T-helper 1 cell (primary cell): Measurements from ENCODE around the gene SLC30A4.
A peak's percentile ranks its signal among the peaks of the same experiment; 100 is the strongest.
"Not testable (repeated sequence)": the region's sequence is repeated elsewhere in the genome, so short reads cannot be mapped to it uniquely, and the experiment has no call there.

Source experiments
- DNase-seq, 5 donors: peaks; one replicate each; pipeline ENCODE4 v3.0.0-alpha.2; 2012 to 2020
- total RNA-seq, 4 donors: gene quantifications; one replicate each; lab custom pipeline; 2026; lab: John Stamatoyannopoulos, UW

The SLC30A4 gene
- 5.4 to 8.7 (median 8.3) reads per million in 4 donors for total RNA-seq

DNA sequence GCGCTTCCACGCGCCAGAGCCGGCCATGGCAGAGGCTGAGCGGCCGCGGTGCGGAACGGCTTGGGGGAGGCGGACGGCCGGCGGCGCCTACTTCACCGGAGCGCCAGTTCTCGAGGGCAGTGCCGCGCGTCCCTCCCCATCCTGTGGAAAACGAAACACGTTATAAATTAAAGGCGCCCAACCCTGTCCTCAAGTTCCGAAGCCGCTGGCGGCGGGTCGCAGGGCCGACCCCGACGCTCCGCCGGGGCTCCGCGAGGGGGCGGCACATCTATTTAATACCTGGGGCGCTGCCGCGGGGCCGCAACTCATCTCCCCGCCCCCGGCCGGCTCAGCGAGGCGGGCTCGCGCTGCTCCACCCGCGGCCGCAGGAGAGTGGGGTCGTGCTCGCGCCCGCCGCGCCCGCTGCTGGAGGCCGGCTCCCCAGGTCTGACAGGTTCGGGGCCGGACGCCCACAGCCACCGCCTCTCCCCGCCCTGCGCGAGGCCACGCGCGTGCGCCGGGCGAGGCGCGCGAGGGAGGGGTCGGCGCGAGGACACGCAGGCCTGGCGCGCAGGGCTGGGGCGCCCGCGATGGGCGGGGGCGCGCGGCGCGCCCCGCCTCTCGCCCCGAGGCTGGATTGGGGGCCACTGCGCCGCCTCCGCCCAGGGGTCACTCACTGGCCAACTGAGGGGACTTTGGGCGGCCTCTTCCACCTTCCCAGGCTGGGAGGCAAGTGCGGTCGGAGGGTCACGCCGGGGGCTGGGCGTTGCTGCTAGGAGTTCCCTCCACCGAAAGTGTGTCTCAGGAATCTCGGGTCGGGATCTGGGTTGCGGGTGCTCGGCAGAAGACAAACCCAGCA is at the start of gene SLC30A4:
Gene SLC30A4 (minus strand): TSS at position 428 of the 838 bp plus-strand sequence. CDS start 401 bp downstream, at position 27.
- DNase-seq, result peak; percentile 29 to 61 (median 48)

GRCh38 chr15:45555934-45556608 is 33.5 kb upstream of the SLC30A4 start:
- DNase-seq, result no peak

DNA sequence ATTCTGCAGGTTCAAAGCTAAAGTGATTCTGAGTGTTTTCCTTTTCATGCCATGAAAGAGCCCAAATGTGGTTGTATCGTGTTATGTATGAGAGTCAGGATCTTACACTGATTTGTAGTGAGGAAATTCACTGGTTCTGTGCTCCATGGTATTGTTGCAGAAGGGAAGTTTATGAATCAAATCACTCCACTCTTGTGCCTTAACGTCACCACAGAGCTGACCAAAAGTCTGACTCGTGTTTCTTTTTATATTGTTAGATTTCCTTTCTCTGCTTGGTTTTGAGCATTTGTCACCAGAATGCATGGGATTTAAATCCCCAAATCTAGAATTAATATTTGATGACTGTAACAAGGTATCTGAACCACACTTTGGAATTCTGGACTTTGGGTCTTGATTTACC is 29.1 kb upstream of the SLC30A4 start:
- no peak for DNase-seq

DNA sequence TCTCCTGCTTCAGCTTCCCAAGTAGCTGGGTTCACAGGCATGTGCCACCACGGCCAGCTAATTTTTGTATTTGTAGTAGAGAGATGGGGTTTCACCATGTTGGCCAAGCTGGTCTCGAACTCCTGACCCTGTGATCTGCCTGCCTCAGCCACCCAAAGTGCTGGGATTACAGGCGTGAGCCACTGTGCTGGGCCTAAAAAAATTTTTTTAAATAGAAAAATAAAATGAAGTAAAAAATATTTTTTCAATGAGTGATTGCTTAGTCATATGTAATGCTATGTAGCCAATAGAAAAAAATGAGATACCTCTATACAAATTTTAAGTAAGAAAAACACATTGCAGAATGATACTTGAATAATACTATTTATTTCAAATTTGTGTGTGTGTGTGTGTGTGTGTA is 27.9 kb upstream of the SLC30A4 start:
- DNase-seq, result no peak

- DNase-seq, result no peak
These were observed 27.1 kb upstream of the SLC30A4 start for GRCh38 chr15:45549541-45550220.

GRCh38 chr15:45548753-45549520 is 26.4 kb upstream of the SLC30A4 start:
- no peak for DNase-seq

DNA sequence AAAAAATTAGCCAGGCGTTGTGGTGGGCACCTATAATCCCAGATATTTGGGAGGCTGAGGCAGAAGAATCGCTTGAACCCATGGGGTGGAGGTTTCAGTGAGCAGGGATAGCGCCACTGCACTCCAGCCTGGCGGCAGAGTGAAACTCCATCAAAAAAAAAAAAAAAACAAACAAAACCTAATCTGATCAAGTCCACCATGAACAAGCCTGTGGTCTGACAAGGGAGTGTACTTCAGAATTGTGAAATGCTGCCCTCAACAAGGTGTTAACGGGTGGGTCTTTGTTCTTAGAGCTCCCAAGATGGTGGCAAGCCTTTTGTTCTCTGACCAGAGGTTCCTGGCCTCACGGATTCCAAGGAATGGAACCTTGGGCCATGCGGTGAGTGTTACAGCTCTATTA is 24.2 kb upstream of the SLC30A4 start:
- DNase-seq, result no peak

GRCh38 chr15:45544266-45545023 is 21.9 kb upstream of the SLC30A4 start:
- no peak for DNase-seq

DNA sequence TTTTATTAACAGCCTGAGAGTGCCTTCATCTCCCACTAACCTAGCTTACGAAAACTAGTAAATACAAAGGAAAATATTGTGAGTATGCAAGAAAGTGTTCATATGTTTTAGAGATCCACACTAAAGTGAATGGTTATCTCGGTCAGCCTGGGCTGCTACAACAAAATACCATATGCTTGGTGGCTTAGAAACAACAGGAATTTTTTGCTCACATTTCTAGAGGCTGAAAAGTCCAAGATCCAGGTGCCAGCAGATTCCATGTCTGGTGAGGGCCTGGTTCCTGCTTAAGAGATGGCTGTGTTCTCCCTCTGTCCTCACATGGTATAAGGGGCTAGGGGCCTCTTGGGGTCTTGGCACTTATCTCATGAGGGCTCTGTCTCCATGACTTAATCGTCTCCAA is 20.5 kb upstream of the SLC30A4 start:
- no peak for DNase-seq

- no peak for DNase-seq
These were observed 18.0 kb upstream of the SLC30A4 start for GRCh38 chr15:45540531-45540930.

- no peak for DNase-seq
These were observed 17.1 kb upstream of the SLC30A4 start for GRCh38 chr15:45539680-45540079.

DNA sequence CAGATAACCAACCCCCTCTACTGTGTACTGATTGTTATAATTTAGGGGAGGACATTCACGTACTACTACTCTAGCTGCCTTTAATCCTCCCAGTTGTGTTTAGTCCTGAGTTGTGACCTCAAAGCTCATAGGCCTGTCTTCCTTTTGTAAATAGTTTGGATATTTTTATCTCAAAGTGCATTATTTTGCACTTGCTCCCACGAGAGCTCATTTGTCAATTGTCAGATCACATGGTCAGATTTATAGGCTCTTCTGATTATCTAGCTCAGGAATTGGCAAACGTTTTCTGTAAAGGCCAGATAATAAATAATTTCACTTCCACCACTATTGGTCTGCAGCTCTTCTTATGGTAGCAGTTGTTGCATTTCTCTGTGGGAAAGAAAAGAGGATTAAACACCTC is 14.4 kb upstream of the SLC30A4 start:
- DNase-seq, result no peak

DNA sequence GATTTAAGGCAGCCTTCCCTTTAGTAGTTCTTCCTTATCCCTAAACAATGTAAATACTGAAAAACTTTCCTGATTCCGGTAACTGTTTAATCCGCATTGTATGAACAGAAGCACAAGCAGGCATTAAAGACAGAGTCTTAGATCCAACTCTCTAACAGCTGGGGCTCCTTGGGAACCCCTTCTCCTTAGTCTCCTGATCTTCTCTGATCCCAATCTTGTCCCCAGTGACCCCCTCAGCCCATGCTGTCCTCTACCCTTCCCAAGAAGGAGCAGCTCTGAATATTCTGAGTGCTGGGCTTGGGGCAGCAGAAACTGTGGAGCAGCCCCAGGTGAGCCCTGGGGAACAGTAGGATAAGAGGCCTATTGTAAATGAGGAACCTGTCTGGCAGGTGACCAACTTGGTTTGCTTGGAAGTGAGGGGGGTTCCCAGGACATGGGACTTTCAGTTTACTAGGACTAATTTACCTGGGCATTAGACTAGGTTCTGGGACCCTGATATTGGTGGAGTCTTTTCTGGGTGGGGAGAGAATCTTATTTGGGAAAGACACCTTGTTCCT is 13.0 kb upstream of the SLC30A4 start:
- no peak for DNase-seq

- DNase-seq, result no peak
These were observed 12.3 kb upstream of the SLC30A4 start for GRCh38 chr15:45534821-45535220.

DNA sequence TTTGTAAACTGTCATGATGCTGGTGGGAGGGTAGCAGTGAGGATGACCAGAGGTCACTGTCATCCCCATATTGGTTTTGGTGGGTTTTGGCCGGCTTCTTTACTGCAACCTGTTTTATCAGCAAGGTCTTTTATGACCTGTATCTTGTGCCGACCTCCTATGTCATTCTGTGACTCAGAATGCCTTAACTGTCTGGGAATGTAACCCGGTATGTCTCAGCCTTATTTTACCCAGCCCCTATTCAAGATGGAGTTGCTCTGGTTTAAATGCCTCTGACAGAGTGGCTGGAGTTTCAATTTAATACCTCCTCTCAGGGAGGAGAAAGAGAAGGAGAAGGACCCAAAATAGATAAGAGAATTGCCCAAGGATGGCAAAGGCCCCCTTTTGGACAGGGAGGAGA is 10.3 kb upstream of the SLC30A4 start:
- DNase-seq, result not testable (repeated sequence)

DNA sequence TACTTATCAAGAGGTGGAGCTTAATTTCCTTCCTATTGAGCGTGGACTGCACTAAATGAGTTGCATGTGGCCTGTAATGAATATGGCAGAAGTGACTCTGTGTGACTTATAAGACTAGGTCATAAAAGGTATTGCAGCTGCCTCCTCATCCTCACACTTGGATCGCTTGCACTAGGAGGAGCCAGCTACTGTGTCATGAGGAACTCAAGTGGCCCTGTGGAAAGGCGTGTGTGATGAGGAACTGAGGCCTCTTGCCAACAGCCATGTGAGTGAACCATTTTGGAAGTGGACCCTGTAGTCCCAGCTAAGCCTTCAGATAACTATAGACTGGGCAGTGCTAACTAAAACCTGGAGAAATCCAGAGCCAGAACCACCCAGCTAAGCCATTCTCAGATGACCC is 7.1 kb upstream of the SLC30A4 start:
- DNase-seq, result no peak

DNA sequence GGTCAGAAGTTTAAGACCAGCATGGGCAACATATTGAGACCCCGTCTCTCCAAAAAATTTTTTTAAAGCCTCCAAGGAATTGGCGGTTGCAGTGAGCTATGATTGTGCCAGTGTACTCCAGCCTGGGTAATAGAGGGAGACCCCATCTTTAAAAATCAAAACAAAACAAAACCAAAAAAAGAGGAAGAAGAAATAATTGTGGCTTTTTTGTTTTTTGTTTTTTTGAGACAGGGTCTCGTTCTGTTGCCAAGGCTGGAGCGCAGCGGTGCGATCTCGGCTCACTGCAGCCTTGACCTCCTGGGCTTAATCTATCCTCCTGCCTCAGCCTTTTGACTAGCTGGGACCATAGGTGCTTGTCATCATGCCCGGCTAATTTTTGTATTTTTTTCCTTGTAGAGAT is 4.5 kb upstream of the SLC30A4 start:
- DNase-seq, result no peak

- no peak for DNase-seq
These were observed 558 bp upstream of the SLC30A4 start for GRCh38 chr15:45523166-45523460.

- peak in 1 of 5 donors; percentile 14 for DNase-seq
These were observed 793 bp downstream of the SLC30A4 start for GRCh38 chr15:45521596-45522327.

DNA sequence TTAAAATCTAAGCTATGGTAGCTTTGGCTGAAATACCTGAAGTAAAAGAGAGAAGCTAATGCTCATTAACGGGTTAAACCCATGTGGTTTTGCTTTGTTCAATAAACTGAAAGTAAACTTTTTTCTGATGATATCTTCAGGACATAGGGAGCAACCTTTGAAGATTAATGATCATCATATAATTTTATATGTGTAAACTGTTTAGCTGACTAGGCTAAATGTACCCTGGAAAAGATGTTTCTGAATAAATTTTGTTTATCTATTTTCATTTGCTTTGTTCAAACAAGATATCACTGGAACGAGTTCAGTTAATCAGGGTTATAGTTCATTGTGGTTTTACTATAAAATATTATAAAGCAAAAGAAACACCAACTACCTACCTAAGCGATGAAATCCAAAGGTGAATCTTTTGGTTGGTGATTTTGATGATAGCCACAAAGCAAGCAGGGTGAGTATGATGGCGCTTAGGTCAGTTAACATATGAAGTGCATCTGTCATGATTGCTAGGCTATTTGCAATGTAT is 11.7 kb downstream of the SLC30A4 start:
- DNase-seq, result no peak

DNA sequence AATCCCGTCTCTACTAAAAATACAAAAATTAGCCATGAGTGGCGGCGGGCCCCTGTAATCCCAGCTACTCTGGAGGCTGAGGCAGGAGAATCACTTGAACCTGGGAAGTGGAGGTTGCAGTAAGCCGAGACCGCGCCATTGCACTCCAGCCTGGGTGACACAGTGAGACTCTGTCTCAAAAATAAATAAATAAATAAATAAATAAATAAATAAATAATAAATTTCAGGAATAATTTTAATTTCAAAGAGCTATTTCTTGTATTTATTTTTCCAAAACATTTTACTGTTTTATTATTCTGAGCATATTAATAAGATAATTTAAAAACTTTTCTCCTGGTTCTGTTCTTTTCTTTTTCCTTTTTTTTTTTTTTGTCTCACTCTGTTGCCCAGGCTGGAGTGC is 15.4 kb downstream of the SLC30A4 start:
- DNase-seq, result not testable (repeated sequence)
